T-helper 1 cell treated with Interleukin-12 subunit alpha and Interleukin-12 subunit beta and Interleukin-4 antibody, amounts not matched to agents 30 μg/mL and 1 μg/mL, for 36 hours (primary cell): ENCODE measurements around the gene APOC1.
A peak's percentile ranks its signal among the peaks of the same experiment; 100 is the strongest.
"Not testable (repeated sequence)": the region's sequence is repeated elsewhere in the genome, so short reads cannot be mapped to it uniquely, and the experiment has no call there.

Experiments
- H3K27ac Mint-ChIP-seq: one replicate; pipeline ENCODE4 v1.8.0; 2021; ENCODE audit warnings: mild to moderate bottlenecking, mixed read lengths
- H3K27me3 Mint-ChIP-seq: one replicate; pipeline ENCODE4 v1.8.0; 2021; ENCODE audit warnings: low read depth, mixed read lengths
- H3K36me3 Mint-ChIP-seq: one replicate; pipeline ENCODE4 v1.8.0; 2021; ENCODE audit warnings: low read depth, mixed read lengths
- H3K4me1 Mint-ChIP-seq: one replicate; pipeline ENCODE4 v1.8.0; 2021; ENCODE audit warnings: low read depth, mixed read lengths
- H3K4me3 Mint-ChIP-seq: one replicate; pipeline ENCODE4 v1.8.0; 2021; ENCODE audit warnings: mild to moderate bottlenecking, moderate library complexity, mixed read lengths
- H3K9me3 Mint-ChIP-seq: one replicate; pipeline ENCODE4 v1.8.0; 2021; ENCODE audit warnings: mixed read lengths

APOC1 gene

GRCh38 chr19:44914433-44915206, at the start of gene APOC1:
Gene APOC1 (plus strand): TSS chr19:44914608. CDS start chr19:44914892, 284 bp downstream.
- Mint-ChIP-seq H3K4me3 (peak within 1 kb of the TSS; percentile 89), H3K27me3 (peaks cover 16% of the 10 kb centered on the region), H3K27ac (peak within 1 kb of the TSS; percentile 71), H3K4me1 (peaks cover 14% of the 10 kb centered on the region)
- H3K36me3 Mint-ChIP-seq, H3K9me3 Mint-ChIP-seq: not testable (repeated sequence)

DNA sequence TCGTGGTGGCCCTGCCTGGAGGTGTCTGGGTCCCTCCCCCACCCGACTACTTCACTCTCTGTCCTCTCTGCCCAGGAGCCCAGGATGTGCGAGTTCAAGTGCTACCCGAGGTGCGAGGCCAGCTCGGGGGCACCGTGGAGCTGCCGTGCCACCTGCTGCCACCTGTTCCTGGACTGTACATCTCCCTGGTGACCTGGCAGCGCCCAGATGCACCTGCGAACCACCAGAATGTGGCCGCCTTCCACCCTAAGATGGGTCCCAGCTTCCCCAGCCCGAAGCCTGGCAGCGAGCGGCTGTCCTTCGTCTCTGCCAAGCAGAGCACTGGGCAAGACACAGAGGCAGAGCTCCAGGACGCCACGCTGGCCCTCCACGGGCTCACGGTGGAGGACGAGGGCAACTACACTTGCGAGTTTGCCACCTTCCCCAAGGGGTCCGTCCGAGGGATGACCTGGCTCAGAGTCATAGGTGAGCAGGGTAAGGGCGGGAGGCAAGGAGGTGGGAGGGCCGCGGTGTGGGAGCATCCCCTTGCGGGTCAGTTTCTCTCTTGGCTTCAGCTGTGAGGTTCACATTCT, 49.1 kb upstream of the APOC1 start:
- H3K36me3 Mint-ChIP-seq: no peaks in the 10 kb centered on the region
- no peaks in the 10 kb centered on the region for H3K9me3 Mint-ChIP-seq
- no peak overlapping the region for H3K27ac Mint-ChIP-seq
- no peak overlapping the region for H3K4me3 Mint-ChIP-seq
- H3K4me1 Mint-ChIP-seq: no peaks in the 10 kb centered on the region
- no peaks in the 10 kb centered on the region for H3K27me3 Mint-ChIP-seq

GRCh38 chr19:44866664-44867063, 47.7 kb upstream of the APOC1 start:
- no peaks in the 10 kb centered on the region for H3K36me3 Mint-ChIP-seq
- no peaks in the 10 kb centered on the region for H3K4me1 Mint-ChIP-seq
- no peak overlapping the region for H3K4me3 Mint-ChIP-seq
- no peaks in the 10 kb centered on the region for H3K27me3 Mint-ChIP-seq
- H3K9me3 Mint-ChIP-seq: no peaks in the 10 kb centered on the region
- H3K27ac Mint-ChIP-seq: no peak overlapping the region

GRCh38 chr19:44867578-44867977, 46.8 kb upstream of the APOC1 start:
- H3K27ac Mint-ChIP-seq: no peak overlapping the region
- H3K4me3 Mint-ChIP-seq: no peak overlapping the region
- H3K27me3 Mint-ChIP-seq: no peaks in the 10 kb centered on the region
- H3K9me3 Mint-ChIP-seq: no peaks in the 10 kb centered on the region
- no peaks in the 10 kb centered on the region for H3K36me3 Mint-ChIP-seq
- no peaks in the 10 kb centered on the region for H3K4me1 Mint-ChIP-seq

DNA sequence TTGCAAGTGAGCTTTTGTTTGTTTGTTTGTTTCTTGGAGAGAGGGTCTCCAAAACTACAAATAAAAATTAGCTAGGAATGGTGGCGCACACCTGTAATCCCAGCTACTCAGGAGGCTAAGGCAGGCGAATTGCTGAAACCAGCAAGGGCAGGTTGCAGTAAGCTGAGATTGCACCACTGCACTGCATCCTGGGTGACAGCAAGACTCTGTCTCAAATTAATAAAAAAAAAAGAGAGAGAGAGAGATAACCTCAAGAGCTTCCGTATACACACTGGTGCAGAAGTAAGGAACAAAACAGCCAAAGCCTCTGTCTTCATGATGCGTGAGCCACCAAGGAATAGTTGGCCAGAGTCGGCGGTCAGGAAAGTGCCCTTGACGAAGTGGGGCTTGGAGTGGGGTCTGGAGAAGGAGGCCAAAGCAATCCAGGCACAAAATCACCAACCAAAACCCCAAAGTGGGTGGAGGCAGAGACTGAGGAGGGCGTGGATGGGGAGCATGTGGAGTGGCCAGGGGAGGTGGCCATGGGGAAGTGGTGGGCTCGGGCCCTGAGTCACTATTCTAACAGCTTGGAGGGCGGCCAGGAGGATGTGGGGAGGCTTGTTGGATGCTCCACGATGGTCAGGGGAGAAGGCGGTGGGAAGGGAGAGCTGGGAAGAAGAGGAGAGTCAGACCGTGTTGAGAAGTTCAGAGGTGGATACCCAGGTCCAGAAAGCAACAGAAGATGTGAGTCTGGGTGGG, 44.5 kb upstream of the APOC1 start:
- Mint-ChIP-seq H3K36me3 (no peaks in the 10 kb centered on the region), H3K4me1 (no peaks in the 10 kb centered on the region), H3K9me3 (no peaks in the 10 kb centered on the region), H3K4me3 (no peak overlapping the region), H3K27ac (no peak overlapping the region), H3K27me3 (no peaks in the 10 kb centered on the region)

- Mint-ChIP-seq H3K27me3 (no peaks in the 10 kb centered on the region), H3K36me3 (no peaks in the 10 kb centered on the region), H3K9me3 (no peaks in the 10 kb centered on the region), H3K27ac (no peak overlapping the region), H3K4me1 (no peaks in the 10 kb centered on the region), H3K4me3 (no peak overlapping the region)
These were observed 42.6 kb upstream of the APOC1 start for GRCh38 chr19:44871809-44872208.

DNA sequence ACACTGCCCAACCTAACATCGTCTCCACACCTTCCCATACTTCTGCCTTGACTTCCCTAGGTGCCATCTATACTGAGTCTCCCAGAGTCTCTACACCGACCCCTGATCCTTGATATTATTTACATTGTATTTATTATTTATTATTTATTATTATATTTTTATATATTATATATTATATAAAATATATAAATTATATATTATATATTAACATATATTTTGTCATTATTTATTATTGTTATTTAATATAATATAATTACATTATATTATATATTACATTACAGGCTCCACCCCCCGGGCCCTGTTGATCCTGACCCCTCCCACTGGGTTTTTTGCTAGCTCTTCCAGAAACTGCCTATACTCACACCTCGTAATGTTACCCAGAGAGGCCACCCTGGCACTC, 41.7 kb upstream of the APOC1 start:
- Mint-ChIP-seq H3K9me3 (no peaks in the 10 kb centered on the region), H3K27me3 (no peaks in the 10 kb centered on the region), H3K4me3 (no peak overlapping the region), H3K4me1 (no peaks in the 10 kb centered on the region), H3K36me3 (no peaks in the 10 kb centered on the region), H3K27ac (no peak overlapping the region)

- Mint-ChIP-seq H3K27me3 (no peaks in the 10 kb centered on the region), H3K9me3 (no peaks in the 10 kb centered on the region), H3K4me1 (no peaks in the 10 kb centered on the region), H3K4me3 (no peak overlapping the region), H3K36me3 (no peaks in the 10 kb centered on the region), H3K27ac (no peak overlapping the region)
These were observed 40.1 kb upstream of the APOC1 start for GRCh38 chr19:44874317-44874716.

GRCh38 chr19:44875666-44876451, 38.5 kb upstream of the APOC1 start:
- Mint-ChIP-seq H3K4me3 (no peak overlapping the region), H3K36me3 (no peaks in the 10 kb centered on the region), H3K9me3 (no peaks in the 10 kb centered on the region), H3K4me1 (no peaks in the 10 kb centered on the region), H3K27ac (no peak overlapping the region), H3K27me3 (no peaks in the 10 kb centered on the region)

DNA sequence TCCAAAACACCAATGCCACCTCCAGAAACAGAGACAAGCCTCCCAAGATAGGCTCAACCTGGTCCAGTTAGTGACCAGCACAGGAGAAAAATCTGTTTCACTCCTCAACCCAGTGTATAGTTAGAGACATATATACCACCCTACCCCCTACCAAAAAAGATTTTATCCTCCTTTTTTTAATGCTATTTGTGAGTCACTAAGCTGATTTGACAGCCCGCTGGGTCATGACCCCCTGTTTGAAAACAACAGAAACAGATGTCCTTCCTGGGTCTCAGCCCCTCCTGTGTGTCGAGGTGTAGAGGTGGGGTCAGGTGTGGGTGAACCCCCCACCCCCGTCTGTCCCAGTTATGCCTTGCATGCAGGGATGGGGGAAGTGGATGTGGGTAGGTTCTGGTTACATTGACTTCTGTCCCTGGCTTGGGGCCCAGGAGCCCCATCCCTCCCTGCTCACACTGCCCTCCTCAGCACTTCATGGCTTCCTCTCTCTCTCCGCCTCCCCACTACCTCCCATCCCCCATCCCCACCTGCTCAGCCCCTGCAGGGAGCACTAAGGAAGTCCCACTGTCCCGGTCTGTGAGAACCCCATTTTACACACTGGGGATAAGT, 37.4 kb upstream of the APOC1 start:
- Mint-ChIP-seq H3K36me3 (no peaks in the 10 kb centered on the region), H3K4me3 (no peak overlapping the region), H3K27me3 (no peaks in the 10 kb centered on the region), H3K4me1 (no peaks in the 10 kb centered on the region), H3K27ac (no peak overlapping the region), H3K9me3 (no peaks in the 10 kb centered on the region)

DNA sequence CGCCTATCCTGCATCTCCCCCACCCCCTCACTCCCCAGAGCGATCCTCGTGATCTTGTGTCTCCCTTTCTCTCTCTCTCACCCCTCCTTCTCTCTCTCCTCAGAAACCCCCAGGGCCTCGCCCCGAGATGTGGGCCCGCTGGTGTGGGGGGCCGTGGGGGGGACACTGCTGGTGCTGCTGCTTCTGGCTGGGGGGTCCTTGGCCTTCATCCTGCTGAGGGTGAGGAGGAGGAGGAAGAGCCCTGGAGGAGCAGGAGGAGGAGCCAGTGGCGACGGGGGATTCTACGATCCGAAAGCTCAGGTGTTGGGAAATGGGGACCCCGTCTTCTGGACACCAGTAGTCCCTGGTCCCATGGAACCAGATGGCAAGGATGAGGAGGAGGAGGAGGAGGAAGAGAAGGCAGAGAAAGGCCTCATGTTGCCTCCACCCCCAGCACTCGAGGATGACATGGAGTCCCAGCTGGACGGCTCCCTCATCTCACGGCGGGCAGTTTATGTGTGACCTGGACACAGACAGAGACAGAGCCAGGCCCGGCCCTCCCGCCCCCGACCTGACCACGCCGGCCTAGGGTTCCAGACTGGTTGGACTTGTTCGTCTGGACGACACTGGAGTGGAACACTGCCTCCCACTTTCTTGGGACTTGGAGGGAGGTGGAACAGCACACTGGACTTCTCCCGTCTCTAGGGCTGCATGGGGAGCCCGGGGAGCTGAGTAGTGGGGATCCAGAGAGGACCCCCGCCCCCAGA, 36.1 kb upstream of the APOC1 start:
- Mint-ChIP-seq H3K4me1 (no peaks in the 10 kb centered on the region), H3K9me3 (no peaks in the 10 kb centered on the region), H3K36me3 (no peaks in the 10 kb centered on the region), H3K27me3 (no peaks in the 10 kb centered on the region), H3K4me3 (no peak overlapping the region), H3K27ac (no peak overlapping the region)

DNA sequence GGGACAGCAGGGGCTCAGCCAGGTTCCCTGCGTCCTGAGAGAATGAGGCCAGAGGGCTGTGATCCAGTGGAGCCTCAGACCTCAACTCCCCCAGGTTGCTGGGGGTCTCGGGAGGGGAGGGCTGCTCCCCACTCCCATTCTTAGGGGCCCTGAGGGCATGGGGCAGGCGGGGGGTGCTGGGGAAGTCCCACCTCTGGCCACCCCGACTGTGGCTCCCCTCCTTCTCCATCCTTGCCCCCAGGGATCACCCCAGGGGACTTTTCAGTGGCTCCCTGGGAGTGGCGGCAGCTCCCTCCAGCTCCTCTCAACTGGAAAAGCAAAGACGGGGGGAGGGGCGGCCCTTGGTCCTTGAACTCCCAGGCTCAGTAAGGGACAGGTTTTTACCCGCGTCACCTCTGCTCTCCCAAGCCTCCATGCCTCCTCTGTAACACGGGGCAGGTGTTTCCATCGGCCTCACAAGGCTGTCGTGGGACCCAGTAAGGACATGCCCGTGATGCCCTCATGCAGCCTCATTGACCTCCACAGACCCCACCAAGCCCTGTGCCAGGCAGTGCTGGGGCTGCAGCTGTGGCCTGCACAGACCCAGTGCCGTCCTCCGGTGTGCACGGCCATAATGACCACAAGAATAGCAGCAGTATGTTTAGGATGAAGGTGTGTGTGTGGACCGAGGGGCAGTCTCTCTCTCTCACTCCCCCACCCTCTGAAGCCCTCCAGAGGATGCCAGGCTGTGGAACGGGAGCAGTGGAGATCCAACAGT, 34.9 kb upstream of the APOC1 start:
- Mint-ChIP-seq H3K27me3 (no peaks in the 10 kb centered on the region), H3K9me3 (no peaks in the 10 kb centered on the region), H3K4me1 (no peaks in the 10 kb centered on the region), H3K4me3 (no peak overlapping the region), H3K27ac (no peak overlapping the region), H3K36me3 (no peaks in the 10 kb centered on the region)

- no peaks in the 10 kb centered on the region for H3K36me3 Mint-ChIP-seq
- no peak overlapping the region for H3K27ac Mint-ChIP-seq
These were observed 32.3 kb upstream of the APOC1 start for GRCh38 chr19:44882063-44882462.

More at GRCh38 chr19:44882063-44882462, 32.3 kb upstream of the APOC1 start:
- H3K4me3 Mint-ChIP-seq: no peak overlapping the region
- H3K9me3 Mint-ChIP-seq: no peaks in the 10 kb centered on the region
- H3K4me1 Mint-ChIP-seq: no peaks in the 10 kb centered on the region
- H3K27me3 Mint-ChIP-seq: no peaks in the 10 kb centered on the region
